Skeletal muscle satellite cell (primary cell): Measurements from ENCODE around the gene ABCA9.
"Not testable (repeated sequence)": the region's sequence is repeated elsewhere in the genome, so short reads cannot be mapped to it uniquely, and the experiment has no call there.

Source experiments
- H3K27me3 ChIP-seq: 2 replicates; pipeline ENCODE4 v1.7.0; 2013; ENCODE audit warnings: low read length; ENCODE audit not compliant: control insufficient read depth, insufficient read depth
- H3K36me3 ChIP-seq: 2 replicates; pipeline ENCODE4 v1.7.0; 2013; ENCODE audit warnings: mild to moderate bottlenecking, control low read depth, low read length; ENCODE audit not compliant: insufficient read depth
- H3K4me1 ChIP-seq: 2 replicates; pipeline ENCODE4 v1.7.0; 2013; ENCODE audit warnings: low read length; ENCODE audit not compliant: control insufficient read depth, insufficient read depth
- H3K4me2 ChIP-seq: 2 replicates; pipeline ENCODE4 v1.7.0; 2013; ENCODE audit warnings: mild to moderate bottlenecking, low read length
- H3K4me3 ChIP-seq: 2 replicates; pipeline ENCODE4 v1.7.0; 2013; ENCODE audit warnings: low read length
- H3K9ac ChIP-seq: 2 replicates; pipeline ENCODE4 v1.7.0; 2013; ENCODE audit warnings: mild to moderate bottlenecking, low read depth, low read length, moderate library complexity
- H3K9me3 ChIP-seq: replicated peaks from 2 replicates; pipeline ENCODE4 v1.7.0; 2013; ENCODE audit warnings: mild to moderate bottlenecking, control low read depth, low read length

Gene ABCA9

GRCh38 chr17:68969101-68969500, 91.6 kb downstream of the ABCA9 start:
- no peaks in the 10 kb centered on the region for H3K4me1 ChIP-seq
- H3K9me3 ChIP-seq = no peaks in the 10 kb centered on the region
- H3K9ac ChIP-seq = no peak overlapping the region
- no peak overlapping the region for H3K4me3 ChIP-seq
- H3K27me3 ChIP-seq = no peaks in the 10 kb centered on the region
- no peak overlapping the region for H3K4me2 ChIP-seq
- H3K36me3 ChIP-seq = no peaks in the 10 kb centered on the region

- no peaks in the 10 kb centered on the region for H3K36me3 ChIP-seq
- peaks cover 6% of the 10 kb centered on the region for H3K4me1 ChIP-seq
- H3K4me3 ChIP-seq = no peak overlapping the region
- no peaks in the 10 kb centered on the region for H3K9me3 ChIP-seq
- H3K9ac ChIP-seq = no peak overlapping the region
- no peaks in the 10 kb centered on the region for H3K27me3 ChIP-seq
- no peak overlapping the region for H3K4me2 ChIP-seq
Measured at GRCh38 chr17:68963958-68964357, 96.8 kb downstream of the ABCA9 start.

- Histone ChIP-seq H3K4me2 (peak overlapping the region; percentile 46), H3K9ac (no peak overlapping the region), H3K4me3 (no peak overlapping the region), H3K27me3 (no peaks in the 10 kb centered on the region), H3K36me3 (no peaks in the 10 kb centered on the region), H3K9me3 (no peaks in the 10 kb centered on the region), H3K4me1 (peaks cover 6% of the 10 kb centered on the region)
Measured at GRCh38 chr17:68961214-68961882, 99.4 kb downstream of the ABCA9 start.

GRCh38 chr17:68959117-68959516, 101.6 kb downstream of the ABCA9 start:
- H3K4me1 ChIP-seq, H3K9me3 ChIP-seq, H3K9ac ChIP-seq, H3K36me3 ChIP-seq, H3K4me3 ChIP-seq, H3K27me3 ChIP-seq, H3K4me2 ChIP-seq: not testable (repeated sequence)

GRCh38 chr17:68957944-68958343, 102.8 kb downstream of the ABCA9 start:
- Histone ChIP-seq H3K4me3 (no peak overlapping the region), H3K9me3 (no peaks in the 10 kb centered on the region), H3K27me3 (no peaks in the 10 kb centered on the region)

GRCh38 chr17:68955181-68955841, 105.4 kb downstream of the ABCA9 start, which contains the start of gene ABCA8:
ABCA8 (minus strand) TSS chr17:68955392; CDS start chr17:68942034, 13,358 bp downstream.
- peaks cover 13% of the 10 kb centered on the region for H3K4me1 ChIP-seq

More at GRCh38 chr17:68957944-68958343, 102.8 kb downstream of the ABCA9 start:
- H3K9ac ChIP-seq = no peak overlapping the region
- no peaks in the 10 kb centered on the region for H3K36me3 ChIP-seq
- H3K4me1 ChIP-seq = peaks cover 11% of the 10 kb centered on the region
- H3K4me2 ChIP-seq = no peak overlapping the region

GRCh38 chr17:68954146-68954896, 106.4 kb downstream of the ABCA9 start:
- peak overlapping the region; percentile 86 for H3K9ac ChIP-seq
- peak overlapping the region; percentile 69 for H3K4me3 ChIP-seq
- H3K9me3 ChIP-seq = no peaks in the 10 kb centered on the region
- H3K27me3 ChIP-seq = no peaks in the 10 kb centered on the region
- no peaks in the 10 kb centered on the region for H3K36me3 ChIP-seq
- H3K4me2 ChIP-seq = peak overlapping the region; percentile 83
- H3K4me1 ChIP-seq = peaks cover 13% of the 10 kb centered on the region

More at GRCh38 chr17:68955181-68955841, 105.4 kb downstream of the ABCA9 start, which contains the start of gene ABCA8:
- Histone ChIP-seq H3K9ac (peak within 1 kb of the TSS; percentile 86), H3K4me2 (peak within 1 kb of the TSS; percentile 83), H3K9me3 (no peaks in the 10 kb centered on the region), H3K36me3 (no peaks in the 10 kb centered on the region), H3K27me3 (no peaks in the 10 kb centered on the region), H3K4me3 (peak within 1 kb of the TSS; percentile 69)

- H3K9ac ChIP-seq = peak overlapping the region; percentile 51
- H3K4me2 ChIP-seq = peak overlapping the region; percentile 83
- peaks cover 13% of the 10 kb centered on the region for H3K4me1 ChIP-seq
- H3K36me3 ChIP-seq = no peaks in the 10 kb centered on the region
- H3K9me3 ChIP-seq = no peaks in the 10 kb centered on the region
- no peaks in the 10 kb centered on the region for H3K27me3 ChIP-seq
- peak overlapping the region; percentile 65 for H3K4me3 ChIP-seq
Measured at GRCh38 chr17:68953340-68953997, 107.3 kb downstream of the ABCA9 start.

GRCh38 chr17:68950725-68951124, 110.0 kb downstream of the ABCA9 start:
- Histone ChIP-seq H3K27me3 (no peaks in the 10 kb centered on the region), H3K9me3 (no peaks in the 10 kb centered on the region)

GRCh38 chr17:68947868-68948267, 112.9 kb downstream of the ABCA9 start:
- H3K9ac ChIP-seq, H3K4me3 ChIP-seq: not testable (repeated sequence)

More at GRCh38 chr17:68950725-68951124, 110.0 kb downstream of the ABCA9 start:
- peaks cover 13% of the 10 kb centered on the region for H3K4me1 ChIP-seq
- no peaks in the 10 kb centered on the region for H3K36me3 ChIP-seq
- no peak overlapping the region for H3K4me3 ChIP-seq
- no peak overlapping the region for H3K9ac ChIP-seq
- no peak overlapping the region for H3K4me2 ChIP-seq

GRCh38 chr17:68944435-68945035, 116.2 kb downstream of the ABCA9 start:
- peaks cover 4% of the 10 kb centered on the region for H3K36me3 ChIP-seq
- H3K27me3 ChIP-seq = no peaks in the 10 kb centered on the region
- no peak overlapping the region for H3K4me2 ChIP-seq
- H3K9ac ChIP-seq = no peak overlapping the region
- H3K4me1 ChIP-seq = no peaks in the 10 kb centered on the region
- no peaks in the 10 kb centered on the region for H3K9me3 ChIP-seq
- H3K4me3 ChIP-seq = no peak overlapping the region

More at GRCh38 chr17:68947868-68948267, 112.9 kb downstream of the ABCA9 start:
- H3K27me3 ChIP-seq, H3K4me2 ChIP-seq, H3K36me3 ChIP-seq, H3K9me3 ChIP-seq, H3K4me1 ChIP-seq: not testable (repeated sequence)
